Measurements from ENCODE around the gene FOXJ1. TPM values are rescaled to one million over a fixed set of nuclear protein-coding genes. Genes with fewer than 3 reads are reported as not detected.

The FOXJ1 gene
- polyA plus RNA-seq, 2 of the 4 experiments (the other 2 are of a cell fraction) = 0.09 to 0.50 TPM

GRCh38 chr17:76146053-76146851 lies 5.2 kb upstream of the FOXJ1 start:
- no peaks in the 10 kb centered on the region for H3K9me3 ChIP-seq
- H3K4me1 ChIP-seq = peaks cover 5% of the 10 kb centered on the region; the same call in 1 of the 3 replicates
- DNase-seq (ENCODE audit: low read depth in 1 of 2, low spot score in 1 of 2) (no peak), ATAC-seq (no peak), FAIRE-seq (no peak)
- TF ChIP-seq CTCF (IDR thresholded peaks at IDR 0.05) (no peak), CEBPB (IDR thresholded peaks at IDR 0.05) (no peak), CHD2 (IDR thresholded peaks at IDR 0.05; ENCODE audit: low read length, partially characterized antibody) (no peak)
- H3K27ac ChIP-seq = no peak overlapping the region
- POLR2A ChIA-PET = no interaction called here
- H3K4me2 ChIP-seq = no peak overlapping the region
- H3K4me3 ChIP-seq = no peak overlapping the region
- CTCF ChIA-PET = interaction anchor here (0.6 to 21.1 kb wide), 14 partner anchors 10 to 239 kb away, joined by 3 to 206 read pairs (median 4); partner anchors contain the start of gene FBF1
- 84% methylated on average over 19 of the region's 22 CpGs for WGBS (ENCODE audit: missing lambda C conversion rate)

GRCh38 chr17:76145231-76146052 lies 4.4 kb upstream of the FOXJ1 start:
- FAIRE-seq = no peak

More at GRCh38 chr17:76145231-76146052, 4.4 kb upstream of the FOXJ1 start:
- peaks cover 8% of the 10 kb centered on the region; the same call in 2 of the 3 replicates for H3K4me1 ChIP-seq
- POLR2A ChIA-PET = no interaction called here
- H3K9me3 ChIP-seq = no peaks in the 10 kb centered on the region
- CTCF ChIA-PET = interaction anchor here (0.7 to 21.1 kb wide), 12 partner anchors 11 to 362 kb away, joined by 3 to 206 read pairs (median 4); partner anchors contain the start of gene FBF1
- H3K4me3 ChIP-seq = no peak overlapping the region
- whole genome bisulfite sequencing (ENCODE audit: missing lambda C conversion rate) = 85% methylated on average over 25 of the region's 25 CpGs
- DNase-seq (ENCODE audit: low read depth in 1 of 2, low spot score in 1 of 2) = no peak
- H3K4me2 ChIP-seq = no peak overlapping the region
- H3K27ac ChIP-seq = no peak overlapping the region
- no peak for ATAC-seq
- TF ChIP-seq USF2 (IDR thresholded peaks at IDR 0.05) (no peak), TFCP2L1 (CRISPR knock-in tag; IDR thresholded peaks at IDR 0.05) (no peak), RNF2 (IDR thresholded peaks at IDR 0.05; ENCODE audit: borderline replicate concordance, low read depth) (no peak), RAD21 (conservative IDR thresholded peaks at IDR 0.05 in 1 of 2, IDR thresholded peaks at IDR 0.05 in 1 of 2) (no peak), NFE2L2 (conservative IDR thresholded peaks at IDR 0.05; ENCODE audit: low read length) (no peak), FOSB (CRISPR knock-in tag; IDR thresholded peaks at IDR 0.05) (no peak), CBX8 (IDR thresholded peaks at IDR 0.05) (no peak), TP53 (CRISPR knock-in tag; IDR thresholded peaks at IDR 0.05) (no peak), CTCF (IDR thresholded peaks at IDR 0.05) (no peak), SREBF2 (IDR thresholded peaks at IDR 0.05) (no peak), EP300 (IDR thresholded peaks at IDR 0.05) (no peak)
- TF ChIP-seq, protein P1, sequence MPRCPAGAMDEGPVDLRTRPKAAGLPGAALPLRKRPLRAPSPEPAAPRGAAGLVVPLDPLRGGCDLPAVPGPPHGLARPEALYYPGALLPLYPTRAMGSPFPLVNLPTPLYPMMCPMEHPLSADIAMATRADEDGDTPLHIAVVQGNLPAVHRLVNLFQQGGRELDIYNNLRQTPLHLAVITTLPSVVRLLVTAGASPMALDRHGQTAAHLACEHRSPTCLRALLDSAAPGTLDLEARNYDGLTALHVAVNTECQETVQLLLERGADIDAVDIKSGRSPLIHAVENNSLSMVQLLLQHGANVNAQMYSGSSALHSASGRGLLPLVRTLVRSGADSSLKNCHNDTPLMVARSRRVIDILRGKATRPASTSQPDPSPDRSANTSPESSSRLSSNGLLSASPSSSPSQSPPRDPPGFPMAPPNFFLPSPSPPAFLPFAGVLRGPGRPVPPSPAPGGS (IDR thresholded peaks at IDR 0.05) = no peak
